ENCODE data around the gene SCNN1G. TPM values are rescaled to one million over a fixed set of nuclear protein-coding genes. Genes with fewer than 3 reads are reported as not detected.

The SCNN1G gene
- total RNA-seq, 1 experiment from 2014 or later, result not detected

DNA sequence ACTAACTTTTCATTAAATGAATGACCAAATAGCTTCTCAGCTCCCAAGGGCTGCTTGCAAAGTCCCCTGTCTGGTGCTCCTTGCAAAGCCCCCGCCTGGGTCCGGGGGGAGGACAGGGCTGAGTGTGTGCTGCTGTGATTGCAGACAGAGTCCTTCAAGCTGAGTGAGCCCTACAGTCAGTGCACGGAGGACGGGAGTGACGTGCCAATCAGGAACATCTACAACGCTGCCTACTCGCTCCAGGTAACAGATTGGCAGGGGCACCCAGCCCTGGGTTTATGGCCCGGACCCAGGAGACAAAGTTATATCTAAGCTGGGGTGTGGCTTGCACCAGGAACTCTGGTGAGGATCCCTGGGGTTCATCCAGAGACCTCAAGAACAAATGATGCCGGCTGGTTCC is 27.1 kb downstream of the SCNN1G start:
- Histone ChIP-seq H3K36me3 (ENCODE audit: control insufficient read depth in 1 of 2, insufficient read depth in 2 of 2, low read length in 2 of 2) (no peaks in the 10 kb centered on the region), H3K9me2 (ENCODE audit: insufficient read depth) (no peaks in the 10 kb centered on the region), H3K4me2 (ENCODE audit: low read length) (no peak overlapping the region), H3K4me1 (ENCODE audit: control insufficient read depth in 1 of 2, insufficient read depth in 2 of 2, low read length in 2 of 2) (no peaks in the 10 kb centered on the region), H3K79me2 (ENCODE audit: insufficient read depth, low read length) (no peaks in the 10 kb centered on the region), H3K4me3 (replicated peaks in 1 of 2; ENCODE audit: low read depth in 1 of 2, low read length in 2 of 2) (no peak overlapping the region), H2AFZ (ENCODE audit: low read depth, low read length, poor library complexity, severe bottlenecking) (no peak overlapping the region), H3K9ac (ENCODE audit: low read length) (no peak overlapping the region), H3K9me3 (ENCODE audit: control insufficient read depth in 1 of 2, insufficient read depth in 1 of 2, low read depth in 1 of 2, low read length in 2 of 2) (no peaks in the 10 kb centered on the region), H3K27ac (ENCODE audit: low read depth, low read length) (no peak overlapping the region), H3K27me3 (ENCODE audit: insufficient read depth, low read length) (peaks cover 27% of the 10 kb centered on the region), H4K20me1 (ENCODE audit: insufficient read depth) (no peaks in the 10 kb centered on the region)
- RAD21 ChIA-PET (ENCODE audit: low non-redundant PET in 1 of 2, low total read pairs in 2 of 2, uncharacterized antibody in 2 of 2, unreplicated experiment in 2 of 2), result no interaction called here
- DNase-seq (ENCODE audit: low read depth, low spot score) (no peak), ATAC-seq (no peak)
- POLR2A ChIA-PET, result no interaction called here
- TF ChIP-seq, protein P1, sequence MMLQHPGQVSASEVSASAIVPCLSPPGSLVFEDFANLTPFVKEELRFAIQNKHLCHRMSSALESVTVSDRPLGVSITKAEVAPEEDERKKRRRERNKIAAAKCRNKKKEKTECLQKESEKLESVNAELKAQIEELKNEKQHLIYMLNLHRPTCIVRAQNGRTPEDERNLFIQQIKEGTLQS (IDR thresholded peaks at IDR 0.05), result no peak
- TF ChIP-seq POLR2AphosphoS5 (IDR thresholded peaks at IDR 0.05; ENCODE audit: low read depth, low read length) (no peak), YY1 (IDR thresholded peaks at IDR 0.05; ENCODE audit: extremely low read depth, insufficient replicate concordance, low read depth, low read length) (no peak), POLR2A (IDR thresholded peaks at IDR 0.05; ENCODE audit: borderline replicate concordance, extremely low read depth, insufficient read depth, insufficient read length) (no peak), EGR1 (IDR thresholded peaks at IDR 0.05; ENCODE audit: low read depth) (no peak), RAD21 (IDR thresholded peaks at IDR 0.05; ENCODE audit: low read depth) (no peak), ELF1 (IDR thresholded peaks at IDR 0.05; ENCODE audit: borderline replicate concordance, low read depth) (no peak), CEBPB (IDR thresholded peaks at IDR 0.05; ENCODE audit: low read depth) (no peak)
- TF ChIP-seq, protein P2, sequence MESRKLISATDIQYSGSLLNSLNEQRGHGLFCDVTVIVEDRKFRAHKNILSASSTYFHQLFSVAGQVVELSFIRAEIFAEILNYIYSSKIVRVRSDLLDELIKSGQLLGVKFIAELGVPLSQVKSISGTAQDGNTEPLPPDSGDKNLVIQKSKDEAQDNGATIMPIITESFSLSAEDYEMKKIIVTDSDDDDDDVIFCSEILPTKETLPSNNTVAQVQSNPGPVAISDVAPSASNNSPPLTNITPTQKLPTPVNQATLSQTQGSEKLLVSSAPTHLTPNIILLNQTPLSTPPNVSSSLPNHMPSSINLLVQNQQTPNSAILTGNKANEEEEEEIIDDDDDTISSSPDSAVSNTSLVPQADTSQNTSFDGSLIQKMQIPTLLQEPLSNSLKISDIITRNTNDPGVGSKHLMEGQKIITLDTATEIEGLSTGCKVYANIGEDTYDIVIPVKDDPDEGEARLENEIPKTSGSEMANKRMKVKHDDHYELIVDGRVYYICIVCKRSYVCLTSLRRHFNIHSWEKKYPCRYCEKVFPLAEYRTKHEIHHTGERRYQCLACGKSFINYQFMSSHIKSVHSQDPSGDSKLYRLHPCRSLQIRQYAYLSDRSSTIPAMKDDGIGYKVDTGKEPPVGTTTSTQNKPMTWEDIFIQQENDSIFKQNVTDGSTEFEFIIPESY (IDR thresholded peaks at IDR 0.05; ENCODE audit: extremely low read depth, insufficient replicate concordance, low read length), result no peak
- TF ChIP-seq, protein P3, sequence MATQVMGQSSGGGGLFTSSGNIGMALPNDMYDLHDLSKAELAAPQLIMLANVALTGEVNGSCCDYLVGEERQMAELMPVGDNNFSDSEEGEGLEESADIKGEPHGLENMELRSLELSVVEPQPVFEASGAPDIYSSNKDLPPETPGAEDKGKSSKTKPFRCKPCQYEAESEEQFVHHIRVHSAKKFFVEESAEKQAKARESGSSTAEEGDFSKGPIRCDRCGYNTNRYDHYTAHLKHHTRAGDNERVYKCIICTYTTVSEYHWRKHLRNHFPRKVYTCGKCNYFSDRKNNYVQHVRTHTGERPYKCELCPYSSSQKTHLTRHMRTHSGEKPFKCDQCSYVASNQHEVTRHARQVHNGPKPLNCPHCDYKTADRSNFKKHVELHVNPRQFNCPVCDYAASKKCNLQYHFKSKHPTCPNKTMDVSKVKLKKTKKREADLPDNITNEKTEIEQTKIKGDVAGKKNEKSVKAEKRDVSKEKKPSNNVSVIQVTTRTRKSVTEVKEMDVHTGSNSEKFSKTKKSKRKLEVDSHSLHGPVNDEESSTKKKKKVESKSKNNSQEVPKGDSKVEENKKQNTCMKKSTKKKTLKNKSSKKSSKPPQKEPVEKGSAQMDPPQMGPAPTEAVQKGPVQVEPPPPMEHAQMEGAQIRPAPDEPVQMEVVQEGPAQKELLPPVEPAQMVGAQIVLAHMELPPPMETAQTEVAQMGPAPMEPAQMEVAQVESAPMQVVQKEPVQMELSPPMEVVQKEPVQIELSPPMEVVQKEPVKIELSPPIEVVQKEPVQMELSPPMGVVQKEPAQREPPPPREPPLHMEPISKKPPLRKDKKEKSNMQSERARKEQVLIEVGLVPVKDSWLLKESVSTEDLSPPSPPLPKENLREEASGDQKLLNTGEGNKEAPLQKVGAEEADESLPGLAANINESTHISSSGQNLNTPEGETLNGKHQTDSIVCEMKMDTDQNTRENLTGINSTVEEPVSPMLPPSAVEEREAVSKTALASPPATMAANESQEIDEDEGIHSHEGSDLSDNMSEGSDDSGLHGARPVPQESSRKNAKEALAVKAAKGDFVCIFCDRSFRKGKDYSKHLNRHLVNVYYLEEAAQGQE (IDR thresholded peaks at IDR 0.05; ENCODE audit: low read depth), result no peak
- BruUV-seq (replicated peaks), result no TSS peak
- intact Hi-C loops (cut with micrococcal nuclease), result no loop called here
- CTCF ChIA-PET, result no interaction called here

All from HCT116 (cell line).